Right lobe of liver (tissue), 4 donors: Measurements from ENCODE around the gene CCNA2.

Experiments used
- POLR2A ChIP-seq: fragments of 450-650 bp; IDR thresholded peaks from one replicate; pipeline ENCODE4 v1.6.1; 2017; ENCODE audit warnings: antibody characterized with exemption, mild to moderate bottlenecking
- TF ChIP-seq, protein P1 (sequence below), 4 donors: fragments of 200-600 bp in 3 of 4; fragments of 450-650 bp in 1 of 4; IDR thresholded peaks; one replicate each; pipeline versions ENCODE4 v1.5.1 to v1.8.0; 2016 to 2022; ENCODE audit warnings: antibody characterized with exemption in 4 of 4, mild to moderate bottlenecking in 2 of 4
- donor health status: DM: no; HTN: no; CAD: no.
- donor health status: DM: no; HTN: no; CAD: no.
- donor health status: DM: no; HTN: yes; CAD: no.

DNA sequence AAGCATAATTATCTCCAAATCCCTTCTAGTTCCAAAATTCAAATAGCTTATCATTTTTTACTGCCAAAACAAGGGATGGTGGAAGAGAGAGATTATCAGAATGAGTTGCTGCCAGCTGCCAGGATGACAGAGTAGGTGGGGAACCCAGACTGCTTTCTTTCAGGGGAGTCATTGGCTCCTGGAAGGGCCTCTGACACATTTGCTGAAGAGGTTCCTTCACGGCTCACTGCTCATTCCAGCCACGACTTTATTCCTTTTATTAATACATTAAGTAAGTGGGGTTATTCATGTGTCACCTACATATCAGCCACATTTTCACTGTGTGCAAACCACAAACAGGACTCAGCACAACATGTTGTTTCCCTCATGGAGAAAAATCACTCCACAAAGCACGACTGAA, 46.1 kb downstream of the CCNA2 start:
- TF ChIP-seq, protein P1, sequence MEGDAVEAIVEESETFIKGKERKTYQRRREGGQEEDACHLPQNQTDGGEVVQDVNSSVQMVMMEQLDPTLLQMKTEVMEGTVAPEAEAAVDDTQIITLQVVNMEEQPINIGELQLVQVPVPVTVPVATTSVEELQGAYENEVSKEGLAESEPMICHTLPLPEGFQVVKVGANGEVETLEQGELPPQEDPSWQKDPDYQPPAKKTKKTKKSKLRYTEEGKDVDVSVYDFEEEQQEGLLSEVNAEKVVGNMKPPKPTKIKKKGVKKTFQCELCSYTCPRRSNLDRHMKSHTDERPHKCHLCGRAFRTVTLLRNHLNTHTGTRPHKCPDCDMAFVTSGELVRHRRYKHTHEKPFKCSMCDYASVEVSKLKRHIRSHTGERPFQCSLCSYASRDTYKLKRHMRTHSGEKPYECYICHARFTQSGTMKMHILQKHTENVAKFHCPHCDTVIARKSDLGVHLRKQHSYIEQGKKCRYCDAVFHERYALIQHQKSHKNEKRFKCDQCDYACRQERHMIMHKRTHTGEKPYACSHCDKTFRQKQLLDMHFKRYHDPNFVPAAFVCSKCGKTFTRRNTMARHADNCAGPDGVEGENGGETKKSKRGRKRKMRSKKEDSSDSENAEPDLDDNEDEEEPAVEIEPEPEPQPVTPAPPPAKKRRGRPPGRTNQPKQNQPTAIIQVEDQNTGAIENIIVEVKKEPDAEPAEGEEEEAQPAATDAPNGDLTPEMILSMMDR (IDR thresholded peaks at IDR 0.05) = no peak
- TF ChIP-seq POLR2A = no peak
